Stimulated activated CD8-positive, alpha-beta memory T cell treated with anti-CD3 and anti-CD28 coated beads, Interleukin-7, amount 100 ng/mL, for 24 hours (primary cell): Measurements from ENCODE around the gene ETAA1.

Experiments used
- DNase-seq: peaks from one replicate; pipeline ENCODE4 v3.0.0-alpha.2; 2020; ENCODE audit warnings: low read depth

ETAA1 gene

GRCh38 chr2:67438337-67438736, 41.2 kb downstream of the ETAA1 start:
- no peak for DNase-seq

GRCh38 chr2:67445652-67446268, 48.6 kb downstream of the ETAA1 start:
- no peak for DNase-seq

- DNase-seq, result no peak
Observed at GRCh38 chr2:67446491-67446911, 49.4 kb downstream of the ETAA1 start.

GRCh38 chr2:67448648-67449047, 51.5 kb downstream of the ETAA1 start:
- DNase-seq, result no peak

- DNase-seq, result no peak
Observed at GRCh38 chr2:67451086-67451832, 54.1 kb downstream of the ETAA1 start.

GRCh38 chr2:67453310-67453709, 56.2 kb downstream of the ETAA1 start:
- DNase-seq, result no peak

- DNase-seq, result no peak
Observed at GRCh38 chr2:67455219-67456142, 58.3 kb downstream of the ETAA1 start.

- DNase-seq, result no peak
Observed at GRCh38 chr2:67456428-67456827, 59.3 kb downstream of the ETAA1 start.

GRCh38 chr2:67457699-67458098, 60.6 kb downstream of the ETAA1 start:
- no peak for DNase-seq

- DNase-seq, result no peak
Observed at GRCh38 chr2:67459761-67460160, 62.6 kb downstream of the ETAA1 start.
